OCI-LY7 (cell line): ENCODE results near the gene MED22. TPM values are rescaled to one million over a fixed set of nuclear protein-coding genes. Genes with fewer than 3 reads are reported as not detected.
"Not testable (repeated sequence)": the region's sequence is repeated elsewhere in the genome, so short reads cannot be mapped to it uniquely, and the experiment has no call there.

ENCODE experiments used
- BruUV-seq: library from RNA; stranded (reverse); fragments of 400-500 nt; replicated peaks from 2 replicates; lab custom pipeline; 2021; lab: Mats Ljungman, UMichigan
- CTCF ChIA-PET: fragments of 300-600 bp; sonication (Branson Sonifier 250); formaldehyde crosslinking; loops from one replicate; lab custom pipeline; 2022; ENCODE audit warnings: antibody characterized with exemption; ENCODE audit not compliant: unreplicated experiment; lab: Charles Lee
- POLR2A ChIA-PET: fragments of 300-600 bp; sonication (Branson Sonifier 250); formaldehyde crosslinking; loops from one replicate; lab custom pipeline; 2022; ENCODE audit warnings: antibody characterized with exemption; lab: Charles Lee
- DNase-seq: peaks from one replicate; pipeline ENCODE4 v3.0.0-alpha.2; 2015; ENCODE audit warnings: low spot score
- H2AFZ ChIP-seq: fragments of 200-600 bp; sonication (generic), shearing (Covaris generic); 2 replicates; pipeline ENCODE4 v1.6.1; 2014; ENCODE audit warnings: mild to moderate bottlenecking, antibody characterized with exemption, low read length, moderate library complexity
- H3K27ac ChIP-seq: fragments of 200-600 bp; sonication (generic); 2 replicates; pipeline ENCODE4 v1.5.1; 2014; ENCODE audit warnings: mixed run types, low read depth, mild to moderate bottlenecking, moderate library complexity, low read length, inconsistent platforms; ENCODE audit not compliant: poor library complexity, severe bottlenecking
- H3K36me3 ChIP-seq: fragments of 200-600 bp; sonication (generic); 2 replicates; pipeline ENCODE4 v1.6.1; 2014; ENCODE audit warnings: mild to moderate bottlenecking, antibody characterized with exemption, low read length, moderate library complexity, mixed read lengths; ENCODE audit not compliant: insufficient read depth
- H3K4me1 ChIP-seq: fragments of 200-600 bp; sonication (generic); 2 replicates; pipeline ENCODE4 v1.5.1; 2014; ENCODE audit warnings: mild to moderate bottlenecking, low read length; ENCODE audit not compliant: insufficient read depth, poor library complexity, severe bottlenecking
- H3K4me2 ChIP-seq: fragments of 200-600 bp; sonication (generic); 2 replicates; pipeline ENCODE4 v1.6.1; 2014; ENCODE audit warnings: mild to moderate bottlenecking, low read length
- H3K4me3 ChIP-seq: fragments of 200-600 bp; sonication (generic); 2 replicates; pipeline ENCODE4 v1.5.1; 2014; ENCODE audit warnings: mild to moderate bottlenecking, low read depth, low read length; ENCODE audit not compliant: poor library complexity, severe bottlenecking
- H3K79me2 ChIP-seq: fragments of 200-600 bp; sonication (generic); 2 replicates; pipeline ENCODE4 v1.6.1; 2016; ENCODE audit warnings: low read depth, mild to moderate bottlenecking, low read length, moderate library complexity, mixed read lengths; ENCODE audit not compliant: insufficient read depth
- H3K9me2 ChIP-seq: fragments of 200-600 bp; sonication (generic); 2 replicates; pipeline ENCODE4 v1.6.1; 2016; ENCODE audit warnings: mild to moderate bottlenecking, low read length, mixed read lengths; ENCODE audit not compliant: insufficient read depth
- H3K9me3 ChIP-seq: fragments of 200-600 bp; sonication (generic); 2 replicates; pipeline ENCODE4 v1.6.1; 2014; ENCODE audit warnings: mild to moderate bottlenecking, mixed run types, low read length, mixed read lengths
- H4K20me1 ChIP-seq: fragments of 200-600 bp; sonication (generic); 2 replicates; pipeline ENCODE4 v1.6.1; 2014; ENCODE audit warnings: mild to moderate bottlenecking, antibody characterized with exemption, low read length, moderate library complexity, mixed read lengths; ENCODE audit not compliant: insufficient read depth
- CTCF ChIP-seq: fragments of 200-600 bp; sonication (generic); conservative IDR thresholded peaks from 2 replicates; pipeline ENCODE4 v1.5.1; 2014; ENCODE audit warnings: mild to moderate bottlenecking, antibody characterized with exemption, low read length, moderate library complexity, mixed read lengths
- EZH2phosphoT487 ChIP-seq: fragments of 200-600 bp; sonication (generic); IDR thresholded peaks from 2 replicates; pipeline ENCODE4 v1.6.1; 2018; ENCODE audit warnings: low read depth, borderline replicate concordance, mild to moderate bottlenecking, mixed run types, antibody characterized with exemption, low read length, moderate library complexity, mixed read lengths
- intact Hi-C: fragments of 100-400 bp; cut with micrococcal nuclease; formaldehyde crosslinking; loops from one replicate; pipeline ENCODE4 v1.10.0; 2022; ENCODE audit not compliant: unreplicated experiment
- total RNA-seq, 2 experiments: library from RNA; depleted of rRNA in 1 of 2; stranded (reverse); fragments of >200 nt in 1 of 2; shearing (Covaris generic) in 1 of 2; gene quantifications; 2 replicates each; pipeline ENCODE4 v1.2.3, GENCODE V29; 2014 to 2022

MED22 gene
- total RNA-seq, 2 experiments from 2014 or later, result 52.0 to 62.1 TPM

- TF ChIP-seq EZH2phosphoT487 (no peak), CTCF (no peak)
- no peak for DNase-seq
- Histone ChIP-seq H4K20me1 (no peaks in the 10 kb centered on the region), H3K4me1 (no peaks in the 10 kb centered on the region), H3K79me2 (no peaks in the 10 kb centered on the region), H3K4me2 (no peak overlapping the region), H3K27ac (no peak overlapping the region), H2AFZ (no peak overlapping the region), H3K4me3 (no peak overlapping the region), H3K9me2 (no peaks in the 10 kb centered on the region), H3K36me3 (no peaks in the 10 kb centered on the region), H3K9me3 (no peaks in the 10 kb centered on the region)
- intact Hi-C loops, result no loop called here
- POLR2A ChIA-PET, result no interaction called here
- CTCF ChIA-PET, result interaction anchor here (0.6 kb wide), 1 partner anchor 1017 kb away, joined by 8 read pairs; no protein-coding TSS in a partner anchor
- no TSS peak for BruUV-seq
Observed at GRCh38 chr9:133303266-133304157, 44.4 kb downstream of the MED22 start.

- no peak overlapping the region for H3K4me2 ChIP-seq
- intact Hi-C loops, result no loop called here
- no peaks in the 10 kb centered on the region for H3K36me3 ChIP-seq
- POLR2A ChIA-PET, result no interaction called here
- no peak for DNase-seq
- TF ChIP-seq EZH2phosphoT487 (no peak), CTCF (no peak)
- CTCF ChIA-PET, result no interaction called here
- no peaks in the 10 kb centered on the region for H3K9me2 ChIP-seq
- H3K9me3 ChIP-seq, result no peaks in the 10 kb centered on the region
- H3K79me2 ChIP-seq, result no peaks in the 10 kb centered on the region
- no peak overlapping the region for H3K27ac ChIP-seq
- H3K4me1 ChIP-seq, result no peaks in the 10 kb centered on the region
- no TSS peak for BruUV-seq
- H2AFZ ChIP-seq, result no peak overlapping the region
- H4K20me1 ChIP-seq, result no peaks in the 10 kb centered on the region
- H3K4me3 ChIP-seq, result no peak overlapping the region
Observed at GRCh38 chr9:133301253-133302230, 46.4 kb downstream of the MED22 start.

- H3K79me2 ChIP-seq, DNase-seq, BruUV-seq, H3K4me3 ChIP-seq, H3K4me2 ChIP-seq, intact Hi-C loops, H3K9me3 ChIP-seq, H4K20me1 ChIP-seq, H3K9me2 ChIP-seq, H2AFZ ChIP-seq, CTCF ChIA-PET, H3K27ac ChIP-seq, POLR2A ChIA-PET, H3K4me1 ChIP-seq, H3K36me3 ChIP-seq: not testable (repeated sequence)
Observed at GRCh38 chr9:133299996-133300395, 47.9 kb downstream of the MED22 start.
